ENCODE measurements around the gene DNAJC5.

DNA sequence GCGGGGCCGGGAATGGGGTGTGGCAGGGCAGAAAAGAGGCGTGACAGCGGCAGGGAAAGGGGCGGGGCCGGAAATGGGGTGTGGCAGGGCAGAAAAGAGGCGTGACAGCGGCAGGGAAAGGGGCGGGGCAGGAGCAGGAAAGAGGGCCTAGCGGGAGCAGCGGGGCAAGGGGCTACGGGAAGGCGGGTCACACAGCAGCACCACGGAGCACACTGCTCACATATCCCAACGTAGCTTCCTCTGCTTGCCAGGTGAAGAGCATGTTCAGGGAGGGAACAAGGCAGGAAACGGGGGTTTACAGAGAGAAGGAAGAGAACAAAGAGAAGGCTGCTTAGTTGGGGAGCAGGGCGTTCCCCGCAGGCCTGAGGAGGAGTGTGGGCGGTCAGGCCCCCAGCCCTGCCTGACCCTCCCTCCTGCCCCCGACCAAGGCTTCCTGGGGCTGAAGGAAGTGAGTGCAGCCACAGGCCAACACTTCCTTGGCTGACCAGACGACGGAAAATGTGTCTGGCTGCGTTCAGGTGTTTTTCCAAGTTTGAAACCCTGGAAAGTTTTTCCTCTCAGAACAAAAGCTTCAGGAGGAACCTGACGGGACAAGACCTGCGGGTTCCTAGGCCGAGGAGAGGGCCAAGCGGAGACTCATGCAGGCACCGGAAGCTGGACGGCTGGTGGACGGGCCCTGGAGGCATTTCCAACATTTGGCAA, 47.5 kb downstream of the DNAJC5 start:
- TF ChIP-seq, protein P1, sequence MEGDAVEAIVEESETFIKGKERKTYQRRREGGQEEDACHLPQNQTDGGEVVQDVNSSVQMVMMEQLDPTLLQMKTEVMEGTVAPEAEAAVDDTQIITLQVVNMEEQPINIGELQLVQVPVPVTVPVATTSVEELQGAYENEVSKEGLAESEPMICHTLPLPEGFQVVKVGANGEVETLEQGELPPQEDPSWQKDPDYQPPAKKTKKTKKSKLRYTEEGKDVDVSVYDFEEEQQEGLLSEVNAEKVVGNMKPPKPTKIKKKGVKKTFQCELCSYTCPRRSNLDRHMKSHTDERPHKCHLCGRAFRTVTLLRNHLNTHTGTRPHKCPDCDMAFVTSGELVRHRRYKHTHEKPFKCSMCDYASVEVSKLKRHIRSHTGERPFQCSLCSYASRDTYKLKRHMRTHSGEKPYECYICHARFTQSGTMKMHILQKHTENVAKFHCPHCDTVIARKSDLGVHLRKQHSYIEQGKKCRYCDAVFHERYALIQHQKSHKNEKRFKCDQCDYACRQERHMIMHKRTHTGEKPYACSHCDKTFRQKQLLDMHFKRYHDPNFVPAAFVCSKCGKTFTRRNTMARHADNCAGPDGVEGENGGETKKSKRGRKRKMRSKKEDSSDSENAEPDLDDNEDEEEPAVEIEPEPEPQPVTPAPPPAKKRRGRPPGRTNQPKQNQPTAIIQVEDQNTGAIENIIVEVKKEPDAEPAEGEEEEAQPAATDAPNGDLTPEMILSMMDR (IDR thresholded peaks at IDR 0.05): no peak
- no peak for TF ChIP-seq POLR2A (IDR thresholded peaks at IDR 0.05)

Measured in prostate gland (tissue), 2 donors.